Cardiac fibroblast (primary cell): ENCODE data around the gene FGF22.

Experiments
- DNase-seq, 2 donors: peaks; one replicate each; pipeline versions ENCODE4 v3.0.0 to v3.0.0-alpha.2; 2010; ENCODE audit warnings: low read depth in 2 of 2
- H3K4me3 ChIP-seq, 2 donors: replicated peaks in 1 of 2; 1 replicate in 1 of 2; 2 replicates in 1 of 2; pipeline ENCODE4 v1.5.1; 2011; ENCODE audit warnings: low read depth in 2 of 2, low read length in 2 of 2, mild to moderate bottlenecking in 2 of 2, moderate library complexity in 1 of 2
- TF ChIP-seq, protein P1 (sequence below): IDR thresholded peaks from one replicate; pipeline ENCODE4 v1.5.1; 2011; ENCODE audit warnings: low read depth, mild to moderate bottlenecking, low read length, inconsistent platforms

The FGF22 gene

DNA sequence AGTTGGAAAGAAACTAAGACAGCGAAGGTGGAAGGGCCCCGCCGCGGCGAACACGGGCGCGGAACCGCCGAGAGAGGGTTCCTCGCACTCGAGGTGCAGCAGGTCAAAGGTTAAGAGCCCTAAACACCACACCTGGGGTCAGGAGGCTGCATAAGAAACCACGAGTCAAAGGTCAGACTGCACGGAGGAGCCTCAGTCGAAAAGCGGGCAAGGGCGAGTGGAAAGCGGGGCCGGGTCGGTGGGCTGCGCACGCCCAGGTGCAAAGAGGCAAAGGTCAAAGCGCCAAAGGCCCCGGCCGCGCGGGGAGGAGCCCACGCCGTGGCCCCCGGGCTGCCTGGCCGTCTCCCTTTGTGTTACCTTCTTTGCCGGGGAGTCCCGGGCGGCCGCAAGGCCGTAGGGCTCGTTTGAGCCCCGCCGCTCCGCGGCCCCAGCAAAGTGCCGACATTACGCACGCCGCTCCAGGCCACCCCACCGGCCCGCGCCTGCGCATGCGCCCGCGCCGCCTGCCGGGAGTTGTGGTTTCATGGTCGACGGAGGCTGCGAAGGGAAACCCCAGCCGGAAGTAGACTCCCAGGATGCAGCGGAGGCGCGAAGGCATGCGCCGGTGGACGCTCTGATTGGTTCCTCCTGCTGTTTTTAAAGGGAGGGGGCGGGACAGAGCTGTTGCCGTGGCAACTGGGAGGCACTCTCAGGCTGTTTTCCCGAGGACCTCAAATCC is 6.5 kb upstream of the FGF22 start, which contains the start of gene POLRMT:
Gene POLRMT (minus strand): TSS at position 470 of the 718 bp plus-strand sequence. CDS start 25 bp downstream, at position 445.
- TF ChIP-seq, protein P1, sequence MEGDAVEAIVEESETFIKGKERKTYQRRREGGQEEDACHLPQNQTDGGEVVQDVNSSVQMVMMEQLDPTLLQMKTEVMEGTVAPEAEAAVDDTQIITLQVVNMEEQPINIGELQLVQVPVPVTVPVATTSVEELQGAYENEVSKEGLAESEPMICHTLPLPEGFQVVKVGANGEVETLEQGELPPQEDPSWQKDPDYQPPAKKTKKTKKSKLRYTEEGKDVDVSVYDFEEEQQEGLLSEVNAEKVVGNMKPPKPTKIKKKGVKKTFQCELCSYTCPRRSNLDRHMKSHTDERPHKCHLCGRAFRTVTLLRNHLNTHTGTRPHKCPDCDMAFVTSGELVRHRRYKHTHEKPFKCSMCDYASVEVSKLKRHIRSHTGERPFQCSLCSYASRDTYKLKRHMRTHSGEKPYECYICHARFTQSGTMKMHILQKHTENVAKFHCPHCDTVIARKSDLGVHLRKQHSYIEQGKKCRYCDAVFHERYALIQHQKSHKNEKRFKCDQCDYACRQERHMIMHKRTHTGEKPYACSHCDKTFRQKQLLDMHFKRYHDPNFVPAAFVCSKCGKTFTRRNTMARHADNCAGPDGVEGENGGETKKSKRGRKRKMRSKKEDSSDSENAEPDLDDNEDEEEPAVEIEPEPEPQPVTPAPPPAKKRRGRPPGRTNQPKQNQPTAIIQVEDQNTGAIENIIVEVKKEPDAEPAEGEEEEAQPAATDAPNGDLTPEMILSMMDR = no peak
- H3K4me3 ChIP-seq = peak within 1 kb of the TSS; percentile 78 to 84
- peak; percentile 99 for DNase-seq

- H3K4me3 ChIP-seq = peak overlapping the region; percentile 65 to 78
- no peak for DNase-seq
- TF ChIP-seq, protein P1 = no peak
Measured at GRCh38 chr19:633786-634639, 5.7 kb upstream of the FGF22 start.

DNA sequence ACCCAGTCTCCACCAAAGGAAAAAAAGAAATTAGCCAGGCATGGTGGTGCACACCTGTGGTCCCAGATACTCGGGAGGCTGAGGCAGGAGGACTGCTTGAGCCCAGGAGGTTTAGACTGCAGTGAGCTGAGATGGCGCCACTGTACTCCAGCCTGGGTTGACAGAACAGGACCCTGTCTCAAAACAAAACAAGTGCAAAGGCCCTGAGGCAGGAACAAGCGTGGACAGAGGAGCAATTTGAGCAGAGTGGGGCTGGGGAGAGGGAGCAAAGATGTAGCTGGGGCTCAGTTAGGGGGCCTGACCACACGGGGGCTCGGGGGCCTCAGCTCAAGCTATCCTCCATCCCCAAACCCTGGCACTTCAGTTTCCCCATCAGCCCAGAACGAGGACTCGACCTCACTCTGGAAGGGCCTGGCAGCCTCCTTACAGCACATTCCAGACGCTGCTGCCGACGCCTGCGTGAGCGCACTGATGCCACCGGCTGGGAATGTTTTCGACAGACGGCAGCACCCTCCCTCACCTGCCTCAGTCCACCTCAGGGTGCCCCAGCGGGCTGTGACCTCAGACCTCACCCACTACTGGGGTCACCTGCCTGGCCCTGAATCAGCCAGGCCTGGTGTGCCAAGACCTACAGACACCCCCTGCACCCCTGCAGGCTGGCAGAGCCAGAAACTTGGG is 4.6 kb upstream of the FGF22 start:
- TF ChIP-seq, protein P1 = no peak
- DNase-seq = no peak
- no peak overlapping the region for H3K4me3 ChIP-seq

DNA sequence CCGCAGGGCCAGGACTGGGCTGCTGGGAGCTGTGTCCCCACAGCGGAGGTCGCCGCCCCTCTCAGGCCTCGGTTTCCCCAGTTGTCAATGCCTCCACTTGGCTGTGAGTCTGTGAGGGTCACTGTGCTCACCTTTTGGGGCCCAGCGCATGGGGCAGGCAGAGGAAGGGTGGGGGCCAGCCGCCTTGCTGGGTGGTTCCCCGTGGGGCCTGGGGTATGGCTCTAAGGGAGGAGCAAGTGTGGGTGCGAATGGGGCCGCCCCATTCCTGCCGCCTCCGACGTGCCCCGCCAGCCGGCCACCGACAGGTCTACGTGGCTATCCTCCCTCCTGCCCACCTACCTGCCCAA is 800 bp upstream of the FGF22 start:
- TF ChIP-seq, protein P1 = no peak
- DNase-seq = no peak
- H3K4me3 ChIP-seq = peak overlapping the region in 1 of 2 donors; percentile 44

GRCh38 chr19:640161-640558 is 481 bp downstream of the FGF22 start:
- TF ChIP-seq, protein P1 = no peak
- peak overlapping the region in 1 of 2 donors; percentile 3 for H3K4me3 ChIP-seq
- DNase-seq = no peak

GRCh38 chr19:640606-641189 is 1.0 kb downstream of the FGF22 start:
- H3K4me3 ChIP-seq = no peak overlapping the region
- TF ChIP-seq, protein P1 = no peak
- no peak for DNase-seq
